Measurements from ENCODE around the gene SIGLEC12. TPM values are rescaled to one million over a fixed set of nuclear protein-coding genes. Genes with fewer than 3 reads are reported as not detected.

The SIGLEC12 gene
- total and polyA plus RNA-seq, 9 of the 15 experiments (the other 6 are each of a cell fraction or from before 2014, with no cell fraction given) = 0.08 to 1.3 (median 0.54) TPM

- TF ChIP-seq ZBTB7A (IDR thresholded peaks at IDR 0.05; ENCODE audit: borderline replicate concordance, control insufficient read depth, low read depth, low read length) (peak; percentile 40; the same call in 1 of the 2 replicates), JUN (IDR thresholded peaks at IDR 0.05; ENCODE audit: borderline replicate concordance, low read depth, low read length) (no peak), JUN (CRISPR knock-in tag; IDR thresholded peaks at IDR 0.05; ENCODE audit: borderline replicate concordance) (no peak), E2F1 (CRISPR knock-in tag; IDR thresholded peaks at IDR 0.05) (no peak), ZFP30 (CRISPR knock-in tag; IDR thresholded peaks at IDR 0.05; ENCODE audit: borderline replicate concordance) (no peak), GMEB1 (CRISPR knock-in tag; IDR thresholded peaks at IDR 0.05) (no peak), IRF1 (CRISPR knock-in tag; IDR thresholded peaks at IDR 0.05; ENCODE audit: borderline replicate concordance) (no peak), FOXA1 (IDR thresholded peaks at IDR 0.05; ENCODE audit: borderline replicate concordance) (no peak), TARDBP (IDR thresholded peaks at IDR 0.05) (no peak), GATA2 (CRISPR knock-in tag; IDR thresholded peaks at IDR 0.05) (peak; percentile 91), ZNF507 (tag; conservative IDR thresholded peaks at IDR 0.05) (no peak), BRCA1 (IDR thresholded peaks at IDR 0.05) (no peak), BRCA1 (CRISPR knock-in tag; IDR thresholded peaks at IDR 0.05) (0 out of 2 replicates have a peak, but pooled peaks have one; percentile 36), ZNF609 (CRISPR knock-in tag; IDR thresholded peaks at IDR 0.05; ENCODE audit: borderline replicate concordance) (no peak), YBX1 (IDR thresholded peaks at IDR 0.05) (no peak), CTCFL (IDR thresholded peaks at IDR 0.05; ENCODE audit: borderline replicate concordance, insufficient read depth, low read depth, low read length, poor library complexity, severe bottlenecking) (no peak), MBD2 (IDR thresholded peaks at IDR 0.05; ENCODE audit: borderline replicate concordance, low read depth) (no peak)
Observed at GRCh38 chr19:51467864-51468544, 33.6 kb downstream of the SIGLEC12 start (continued).

Data from K562 (cell line).